Activated T-cell treated with anti-CD3 and anti-CD28 coated beads, Interleukin-2, amount 50 U/mL, for 72 hours (primary cell): ENCODE results near the gene LRRC51. TPM values are rescaled to one million over a fixed set of nuclear protein-coding genes. Genes with fewer than 3 reads are reported as not detected.
"Not testable (repeated sequence)": the region's sequence is repeated elsewhere in the genome, so short reads cannot be mapped to it uniquely, and the experiment has no call there.

Experiments used
- ATAC-seq, 2 donors: fragments of 150-1000 bp; cut with Tn5 transposase; replicated peaks in 1 of 2; 2 replicates each; pipeline ENCODE4 v1.10.0; 2021; ENCODE audit warnings: moderate library complexity in 2 of 2, mild to moderate bottlenecking in 1 of 2
- DNase-seq, 2 donors: peaks; one replicate each; pipeline ENCODE4 v3.0.0; 2021 to 2022; ENCODE audit warnings: mixed read lengths in 1 of 2
- H3K27ac Mint-ChIP-seq: one replicate; pipeline ENCODE4 v1.8.0; 2022; ENCODE audit warnings: mild to moderate bottlenecking, moderate library complexity, mixed read lengths
- H3K27me3 Mint-ChIP-seq: one replicate; pipeline ENCODE4 v1.8.0; 2022; ENCODE audit warnings: low read depth, mixed read lengths
- H3K36me3 Mint-ChIP-seq, 2 donors: one replicate each; pipeline ENCODE4 v1.8.0; 2022; ENCODE audit warnings: mixed read lengths in 2 of 2, mild to moderate bottlenecking in 1 of 2; ENCODE audit not compliant: insufficient read depth in 2 of 2
- H3K4me1 Mint-ChIP-seq: one replicate; pipeline ENCODE4 v1.8.0; 2022; ENCODE audit warnings: low read depth, mixed read lengths
- H3K4me3 Mint-ChIP-seq, 2 donors: one replicate each; pipeline ENCODE4 v1.8.0; 2022; ENCODE audit warnings: mild to moderate bottlenecking in 2 of 2, mixed read lengths in 2 of 2, moderate library complexity in 2 of 2
- H3K9me3 Mint-ChIP-seq, 2 donors: one replicate each; pipeline ENCODE4 v1.8.0; 2022; ENCODE audit warnings: mixed read lengths in 2 of 2
- total RNA-seq, 2 donors: library from RNA; stranded (reverse); gene quantifications; one replicate each; pipeline ENCODE4 v1.2.3, GENCODE V29; 2022

Gene LRRC51
- total RNA-seq, 2 donors from 2014 or later, result 4.6 to 6.3 TPM

DNA sequence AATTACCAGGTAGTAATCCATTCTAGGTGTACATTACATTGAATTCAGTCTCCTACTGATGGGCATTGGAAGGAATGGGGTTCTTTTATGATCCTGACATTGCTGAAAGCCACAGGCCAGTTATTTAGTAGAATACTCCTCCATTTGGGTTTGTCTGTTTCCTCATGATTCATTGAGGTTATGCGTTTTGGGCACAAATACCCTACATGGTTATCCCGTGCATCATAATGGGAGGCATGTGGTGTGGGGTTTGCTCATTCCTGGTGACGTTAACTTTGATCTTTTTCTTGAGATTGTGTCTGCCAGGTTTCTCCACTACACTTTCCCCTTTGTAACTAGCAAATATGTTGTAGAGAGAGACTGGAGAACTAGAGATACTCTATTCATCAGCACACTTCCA, 60.4 kb downstream of the LRRC51 start:
- Mint-ChIP-seq H3K36me3 (no peaks in the 10 kb centered on the region), H3K9me3 (no peaks in the 10 kb centered on the region), H3K4me1 (peaks cover 23% of the 10 kb centered on the region), H3K4me3 (peak overlapping the region; percentile 14 to 58), H3K27ac (no peak overlapping the region), H3K27me3 (peaks cover 11% of the 10 kb centered on the region)
- DNase-seq, result peak; percentile 65 to 70
- ATAC-seq, result peak; percentile 87 to 89

DNA sequence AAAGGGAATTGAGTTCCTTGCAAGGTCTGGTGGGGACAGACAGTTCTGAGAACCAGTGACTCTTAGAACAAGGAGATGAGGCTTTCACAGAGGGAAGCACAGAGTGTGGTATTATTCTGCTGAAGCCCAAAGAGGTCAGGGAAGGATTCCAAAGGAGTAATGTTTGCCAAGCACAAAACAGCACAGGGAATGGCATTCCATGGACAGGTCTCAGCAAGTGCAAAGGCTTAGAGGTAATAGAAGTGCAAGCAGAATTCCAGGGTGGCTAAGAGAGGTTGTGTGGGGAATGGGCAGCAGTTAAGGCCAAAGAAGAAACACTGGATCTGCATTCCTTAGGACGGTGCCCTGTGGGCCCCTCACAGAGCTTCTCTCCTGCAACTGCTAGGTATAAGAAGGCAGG, 61.4 kb downstream of the LRRC51 start:
- not testable (repeated sequence) for H3K27ac Mint-ChIP-seq
- H3K4me3 Mint-ChIP-seq, result peak overlapping the region in 1 of 2 donors; percentile 58

DNA sequence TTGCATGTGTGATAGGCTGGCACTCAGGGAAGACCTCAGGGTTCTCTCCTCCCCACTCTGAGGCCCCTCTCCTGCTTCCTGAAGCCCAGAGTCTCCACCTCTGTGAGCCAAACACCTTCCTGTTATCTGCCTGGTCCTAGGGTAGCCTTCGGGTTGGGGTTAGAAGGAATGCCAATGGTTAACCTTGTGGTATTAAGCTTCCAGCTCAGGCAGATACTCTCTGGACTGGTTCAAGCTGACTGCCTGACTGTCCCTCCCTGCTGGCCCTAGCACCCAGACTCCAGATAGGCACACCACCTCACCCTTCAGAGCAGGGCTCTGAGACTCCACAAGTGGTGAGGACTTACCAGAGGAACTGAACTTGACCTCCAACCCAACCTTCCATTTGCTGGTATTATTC, 61.9 kb downstream of the LRRC51 start:
- not testable (repeated sequence) for H3K36me3 Mint-ChIP-seq, H3K9me3 Mint-ChIP-seq, H3K4me3 Mint-ChIP-seq, DNase-seq, H3K27ac Mint-ChIP-seq, ATAC-seq
- Mint-ChIP-seq H3K27me3 (peaks cover 11% of the 10 kb centered on the region), H3K4me1 (peaks cover 23% of the 10 kb centered on the region)

More for the DNA sequence above, 61.4 kb downstream of the LRRC51 start:
- H3K27me3 Mint-ChIP-seq, result peaks cover 11% of the 10 kb centered on the region
- not testable (repeated sequence) for H3K9me3 Mint-ChIP-seq, ATAC-seq, H3K36me3 Mint-ChIP-seq, DNase-seq
- peaks cover 23% of the 10 kb centered on the region for H3K4me1 Mint-ChIP-seq

DNA sequence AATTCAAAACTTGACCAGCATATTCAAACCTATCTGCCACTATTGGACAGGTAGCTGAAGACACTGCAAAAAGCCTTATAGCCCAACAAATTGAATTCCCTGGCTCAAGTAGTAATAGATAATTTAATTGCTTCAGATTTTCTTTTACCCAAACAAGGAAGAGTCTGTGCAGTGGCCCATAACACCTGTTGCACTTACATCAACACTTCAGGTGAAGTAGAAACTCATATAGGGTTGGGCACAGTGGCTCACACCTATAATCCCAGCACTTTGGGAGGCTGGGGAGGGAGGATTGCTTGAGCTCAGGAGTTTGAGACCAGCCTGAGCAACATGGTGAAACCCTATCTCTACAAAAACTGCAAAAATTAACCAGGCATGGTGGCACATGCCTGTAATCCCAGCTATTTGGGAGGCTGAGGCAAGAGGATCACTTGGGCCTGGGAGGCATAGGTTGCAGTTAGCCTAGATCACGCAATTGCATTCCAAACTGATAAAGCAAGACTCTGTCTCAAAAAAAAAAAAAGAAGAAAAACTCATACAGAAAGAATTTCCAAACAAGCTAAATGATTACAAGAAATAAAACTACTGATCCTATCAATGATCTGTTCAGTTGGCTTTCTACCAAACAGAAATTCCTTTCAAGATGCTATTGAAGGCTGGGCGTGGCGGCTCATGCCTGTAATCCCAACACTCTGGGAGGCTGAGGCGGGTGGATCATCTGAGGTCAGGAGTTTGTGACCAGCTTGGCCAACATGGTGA, 64.3 kb downstream of the LRRC51 start:
- Mint-ChIP-seq H3K27me3 (peaks cover 7% of the 10 kb centered on the region), H3K36me3 (no peaks in the 10 kb centered on the region), H3K27ac (no peak overlapping the region), H3K4me1 (peaks cover 19% of the 10 kb centered on the region), H3K9me3 (no peaks in the 10 kb centered on the region), H3K4me3 (no peak overlapping the region)
- DNase-seq (no peak), ATAC-seq (no peak)

Other genes with a start within 250 kb of the LRRC51 start
- gene DEFB108B, start 247.7 kb upstream of the LRRC51 start, total RNA-seq, result not detected
- not detected for gene DEFB131B, start 202.4 kb upstream of the LRRC51 start, total RNA-seq
- 10 to 100 TPM; 21.7 to 30.1 TPM for gene XNDC1N, start 152.3 kb upstream of the LRRC51 start, total RNA-seq
- gene RNF121, start 151.8 kb upstream of the LRRC51 start, total RNA-seq, result 10 to 100 TPM; 42.0 to 47.6 TPM
- gene IL18BP, start 81.9 kb upstream of the LRRC51 start, total RNA-seq, result 10 to 100 TPM; 16.7 to 19.0 TPM
- gene NUMA1, start 308 bp upstream of the LRRC51 start, total RNA-seq, result 100 to 1,000 TPM; 156 to 163 TPM
- 10 to 100 TPM; 43.7 to 49.9 TPM for gene LAMTOR1, start 22.4 kb downstream of the LRRC51 start, total RNA-seq
- not detected for gene TOMT, start 25.1 kb downstream of the LRRC51 start, total RNA-seq
- gene ANAPC15, start 31.8 kb downstream of the LRRC51 start, total RNA-seq, result 10 to 100 TPM; 63.8 to 79.8 TPM
- gene FOLR3, start 54.9 kb downstream of the LRRC51 start, total RNA-seq, result not detected
- gene FOLR1, start 111.3 kb downstream of the LRRC51 start, total RNA-seq, result not detected
- gene FOLR2, start 135.9 kb downstream of the LRRC51 start, total RNA-seq, result not detected
- gene INPPL1, start 143.9 kb downstream of the LRRC51 start, total RNA-seq, result 100 to 1,000 TPM; 147 to 154 TPM
- gene PHOX2A, start 163.3 kb downstream of the LRRC51 start, total RNA-seq, result not detected